ENCODE data around the gene MKKS. TPM values are rescaled to one million over a fixed set of nuclear protein-coding genes. Genes with fewer than 3 reads are reported as not detected.

Gene MKKS
- total RNA-seq, 4 donors from 2014 or later, result 12.4 to 27.5 (median 19.9) TPM

DNA sequence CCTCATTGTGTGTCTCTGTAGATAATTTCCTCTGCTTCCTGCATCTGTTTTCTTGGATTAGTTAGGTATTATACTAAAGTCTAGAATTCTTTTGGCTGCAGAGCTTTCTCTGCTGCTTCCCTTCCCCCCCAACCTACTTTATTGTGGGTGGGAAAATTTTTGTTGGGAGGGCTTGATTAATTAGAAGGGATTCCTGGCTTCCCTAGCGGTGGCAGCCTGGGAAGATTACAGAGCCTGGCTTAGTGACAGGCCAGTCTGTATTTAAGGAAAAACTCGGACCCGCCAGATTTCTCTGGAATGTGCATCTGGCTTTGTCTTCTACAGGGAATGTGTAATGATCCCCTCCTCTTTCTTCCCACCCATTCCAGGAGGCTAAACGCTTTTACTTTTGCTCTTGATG, 32.3 kb upstream of the MKKS start:
- no peak for DNase-seq
- H3K4me3 ChIP-seq, result no peak overlapping the region
- H3K27ac ChIP-seq, result no peak overlapping the region
- H3K27me3 ChIP-seq, result no peaks in the 10 kb centered on the region
- TF ChIP-seq POLR2A (IDR thresholded peaks at IDR 0.05), result no peak
- TF ChIP-seq, protein P1, sequence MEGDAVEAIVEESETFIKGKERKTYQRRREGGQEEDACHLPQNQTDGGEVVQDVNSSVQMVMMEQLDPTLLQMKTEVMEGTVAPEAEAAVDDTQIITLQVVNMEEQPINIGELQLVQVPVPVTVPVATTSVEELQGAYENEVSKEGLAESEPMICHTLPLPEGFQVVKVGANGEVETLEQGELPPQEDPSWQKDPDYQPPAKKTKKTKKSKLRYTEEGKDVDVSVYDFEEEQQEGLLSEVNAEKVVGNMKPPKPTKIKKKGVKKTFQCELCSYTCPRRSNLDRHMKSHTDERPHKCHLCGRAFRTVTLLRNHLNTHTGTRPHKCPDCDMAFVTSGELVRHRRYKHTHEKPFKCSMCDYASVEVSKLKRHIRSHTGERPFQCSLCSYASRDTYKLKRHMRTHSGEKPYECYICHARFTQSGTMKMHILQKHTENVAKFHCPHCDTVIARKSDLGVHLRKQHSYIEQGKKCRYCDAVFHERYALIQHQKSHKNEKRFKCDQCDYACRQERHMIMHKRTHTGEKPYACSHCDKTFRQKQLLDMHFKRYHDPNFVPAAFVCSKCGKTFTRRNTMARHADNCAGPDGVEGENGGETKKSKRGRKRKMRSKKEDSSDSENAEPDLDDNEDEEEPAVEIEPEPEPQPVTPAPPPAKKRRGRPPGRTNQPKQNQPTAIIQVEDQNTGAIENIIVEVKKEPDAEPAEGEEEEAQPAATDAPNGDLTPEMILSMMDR (IDR thresholded peaks at IDR 0.05), result no peak
- H3K36me3 ChIP-seq, result no peaks in the 10 kb centered on the region
- peaks cover 0 to 2% (median 0%) of the 10 kb centered on the region in 4 donors for H3K9me3 ChIP-seq
- H3K4me1 ChIP-seq, result peaks cover 0 to 9% (median 0%) of the 10 kb centered on the region in 4 donors

- TF ChIP-seq, protein P1 (IDR thresholded peaks at IDR 0.05), result no peak
- TF ChIP-seq POLR2A (IDR thresholded peaks at IDR 0.05), result no peak
- H3K4me1 ChIP-seq, result peaks cover 0 to 9% (median 0%) of the 10 kb centered on the region in 4 donors
- no peak for DNase-seq
- no peak overlapping the region for H3K4me3 ChIP-seq
- H3K27ac ChIP-seq, result no peak overlapping the region
- H3K9me3 ChIP-seq, result peaks cover 0 to 2% (median 0%) of the 10 kb centered on the region in 4 donors
- no peaks in the 10 kb centered on the region for H3K36me3 ChIP-seq
- no peaks in the 10 kb centered on the region for H3K27me3 ChIP-seq
Measured at GRCh38 chr20:10465135-10465534, 31.1 kb upstream of the MKKS start.

- H3K4me3 ChIP-seq, result no peak overlapping the region
- DNase-seq, result no peak
- H3K27ac ChIP-seq, result no peak overlapping the region
- no peaks in the 10 kb centered on the region for H3K27me3 ChIP-seq
- H3K36me3 ChIP-seq, result no peaks in the 10 kb centered on the region
- peaks cover 0 to 2% (median 0%) of the 10 kb centered on the region in 4 donors for H3K9me3 ChIP-seq
- TF ChIP-seq, protein P1 (IDR thresholded peaks at IDR 0.05), result no peak
- TF ChIP-seq POLR2A (IDR thresholded peaks at IDR 0.05), result no peak
- H3K4me1 ChIP-seq, result no peaks in the 10 kb centered on the region
Measured at GRCh38 chr20:10463622-10464021, 29.6 kb upstream of the MKKS start.

- TF ChIP-seq, protein P1 (IDR thresholded peaks at IDR 0.05), result no peak
- TF ChIP-seq POLR2A (IDR thresholded peaks at IDR 0.05), result no peak
- H3K4me1 ChIP-seq, result no peaks in the 10 kb centered on the region
- H3K4me3 ChIP-seq, result no peak overlapping the region
- H3K27ac ChIP-seq, result no peak overlapping the region
- no peaks in the 10 kb centered on the region for H3K27me3 ChIP-seq
- no peaks in the 10 kb centered on the region for H3K36me3 ChIP-seq
- H3K9me3 ChIP-seq, result peaks cover 0 to 2% (median 0%) of the 10 kb centered on the region in 4 donors
- DNase-seq, result no peak
Measured at GRCh38 chr20:10462516-10462915, 28.5 kb upstream of the MKKS start.

GRCh38 chr20:10461495-10461894, 27.5 kb upstream of the MKKS start:
- no peaks in the 10 kb centered on the region for H3K27me3 ChIP-seq
- H3K4me3 ChIP-seq, result no peak overlapping the region
- H3K4me1 ChIP-seq, result no peaks in the 10 kb centered on the region
- H3K9me3 ChIP-seq, result peaks cover 0 to 2% (median 0%) of the 10 kb centered on the region in 4 donors
- H3K27ac ChIP-seq, result no peak overlapping the region
- no peaks in the 10 kb centered on the region for H3K36me3 ChIP-seq
- no peak for DNase-seq
- TF ChIP-seq POLR2A (IDR thresholded peaks at IDR 0.05), result no peak
- TF ChIP-seq, protein P1 (IDR thresholded peaks at IDR 0.05), result no peak

All from Peyer's patch (tissue), 4 donors.